Measurements from ENCODE around the gene UNC50. TPM values are rescaled to one million over a fixed set of nuclear protein-coding genes. Genes with fewer than 3 reads are reported as not detected.

Gene UNC50
- total and polyA plus RNA-seq, 12 donors, result 21.3 to 58.4 (median 25.6) TPM

DNA sequence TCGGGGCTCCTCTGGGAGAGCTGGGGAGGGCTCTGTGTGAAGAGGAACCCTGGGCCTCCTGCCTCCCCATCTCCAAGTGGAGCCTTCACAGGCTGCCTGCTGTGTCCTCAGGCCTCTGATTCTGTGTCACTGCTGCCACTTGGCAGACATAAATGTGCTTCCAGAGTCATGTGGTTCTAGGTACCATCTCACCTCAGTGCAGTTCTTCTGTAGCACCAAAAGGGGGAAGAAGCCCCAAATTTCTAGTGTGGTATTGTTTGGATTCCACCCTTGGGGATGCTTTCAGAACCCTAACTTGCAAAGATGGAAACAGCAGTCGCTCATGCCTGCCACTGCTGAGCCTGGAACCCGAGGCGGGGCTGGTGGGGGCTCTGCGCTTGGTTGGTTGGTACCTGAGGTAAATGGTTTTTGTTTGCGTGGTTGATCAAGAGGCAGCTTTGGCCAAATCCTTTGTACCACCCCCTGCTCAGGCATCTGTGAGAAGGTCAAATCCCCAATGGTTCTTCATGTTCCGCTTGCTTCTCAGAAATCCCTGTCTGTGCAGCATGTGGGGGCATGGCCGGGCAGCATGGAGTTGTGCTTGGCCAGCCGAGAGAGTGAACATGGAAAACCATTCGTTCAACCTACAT is 27.6 kb upstream of the UNC50 start:
- ATAC-seq (no peak), DNase-seq (no peak)
- peaks cover 0 to 11% (median 0%) of the 10 kb centered on the region in 9 donors for H3K4me1 ChIP-seq
- no peak overlapping the region for H3K27ac ChIP-seq
- no peak overlapping the region for H3K4me3 ChIP-seq
- peaks cover 0 to 100% (median 17%) of the 10 kb centered on the region in 9 donors for H3K36me3 ChIP-seq
- intact Hi-C loops (cut with DNase I), result no loop called here
- TF ChIP-seq, protein P1, sequence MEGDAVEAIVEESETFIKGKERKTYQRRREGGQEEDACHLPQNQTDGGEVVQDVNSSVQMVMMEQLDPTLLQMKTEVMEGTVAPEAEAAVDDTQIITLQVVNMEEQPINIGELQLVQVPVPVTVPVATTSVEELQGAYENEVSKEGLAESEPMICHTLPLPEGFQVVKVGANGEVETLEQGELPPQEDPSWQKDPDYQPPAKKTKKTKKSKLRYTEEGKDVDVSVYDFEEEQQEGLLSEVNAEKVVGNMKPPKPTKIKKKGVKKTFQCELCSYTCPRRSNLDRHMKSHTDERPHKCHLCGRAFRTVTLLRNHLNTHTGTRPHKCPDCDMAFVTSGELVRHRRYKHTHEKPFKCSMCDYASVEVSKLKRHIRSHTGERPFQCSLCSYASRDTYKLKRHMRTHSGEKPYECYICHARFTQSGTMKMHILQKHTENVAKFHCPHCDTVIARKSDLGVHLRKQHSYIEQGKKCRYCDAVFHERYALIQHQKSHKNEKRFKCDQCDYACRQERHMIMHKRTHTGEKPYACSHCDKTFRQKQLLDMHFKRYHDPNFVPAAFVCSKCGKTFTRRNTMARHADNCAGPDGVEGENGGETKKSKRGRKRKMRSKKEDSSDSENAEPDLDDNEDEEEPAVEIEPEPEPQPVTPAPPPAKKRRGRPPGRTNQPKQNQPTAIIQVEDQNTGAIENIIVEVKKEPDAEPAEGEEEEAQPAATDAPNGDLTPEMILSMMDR (IDR thresholded peaks at IDR 0.05), result no peak
- H3K27me3 ChIP-seq, result no peaks in the 10 kb centered on the region
- H3K9me3 ChIP-seq, result no peaks in the 10 kb centered on the region
- WGBS, 2 donors, result 93 to 94% methylated on average over 10 of the region's 10 CpGs

DNA sequence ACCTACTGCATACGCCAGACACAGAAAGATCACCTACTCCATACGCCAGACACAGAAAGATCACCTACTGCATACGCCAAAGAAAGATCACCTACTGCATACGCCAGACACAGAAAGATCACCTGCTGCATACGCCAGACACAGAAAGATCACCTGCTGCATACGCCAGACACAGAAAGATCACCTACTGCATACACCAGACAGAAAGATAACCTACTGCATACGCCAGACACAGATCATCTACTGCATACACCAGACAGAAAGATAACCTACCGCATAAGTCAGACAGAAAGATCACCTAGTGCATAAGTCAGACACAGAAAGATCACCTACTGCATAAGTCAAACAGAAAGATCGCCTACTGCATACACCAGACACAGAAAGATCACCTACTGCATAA is 25.9 kb upstream of the UNC50 start:
- TF ChIP-seq, protein P1 (IDR thresholded peaks at IDR 0.05), result no peak
- Histone ChIP-seq H3K27me3 (no peaks in the 10 kb centered on the region), H3K36me3 (peaks cover 0 to 99% (median 22%) of the 10 kb centered on the region in 9 donors), H3K27ac (no peak overlapping the region), H3K9me3 (no peaks in the 10 kb centered on the region), H3K4me3 (no peak overlapping the region), H3K4me1 (peaks cover 0 to 9% (median 0%) of the 10 kb centered on the region in 9 donors)
- ATAC-seq, result no peak
- WGBS, 2 donors, result 96 to 98% methylated on average over 9 of the region's 9 CpGs
- intact Hi-C loops (cut with DNase I), result no loop called here
- DNase-seq, result no peak

- H3K4me1 ChIP-seq, result peaks cover 0 to 9% (median 0%) of the 10 kb centered on the region in 9 donors
- TF ChIP-seq, protein P1 (IDR thresholded peaks at IDR 0.05), result no peak
- ATAC-seq (no peak), DNase-seq (no peak)
- no peak overlapping the region for H3K27ac ChIP-seq
- intact Hi-C loops (cut with DNase I), result no loop called here
- no peak overlapping the region for H3K4me3 ChIP-seq
- no peaks in the 10 kb centered on the region for H3K9me3 ChIP-seq
- no peaks in the 10 kb centered on the region for H3K27me3 ChIP-seq
- H3K36me3 ChIP-seq, result peaks cover 0 to 99% (median 19%) of the 10 kb centered on the region in 9 donors
- WGBS, 2 donors, result 95 to 97% methylated on average over 7 of the region's 7 CpGs
These were observed 25.1 kb upstream of the UNC50 start for GRCh38 chr2:98583276-98583675.

- no peak for DNase-seq
- H3K9me3 ChIP-seq, result no peaks in the 10 kb centered on the region
- H3K4me1 ChIP-seq, result peaks cover 0 to 9% (median 0%) of the 10 kb centered on the region in 9 donors
- no peaks in the 10 kb centered on the region for H3K27me3 ChIP-seq
- peak in 1 of 8 donors; percentile 59 for ATAC-seq
- H3K27ac ChIP-seq, result no peak overlapping the region
- intact Hi-C loops (cut with DNase I), result no loop called here
- TF ChIP-seq, protein P1 (IDR thresholded peaks at IDR 0.05), result no peak
- no peak overlapping the region for H3K4me3 ChIP-seq
- 83 to 86% methylated on average over 10 of the region's 10 CpGs for WGBS, 2 donors
- peaks cover 0 to 98% (median 13%) of the 10 kb centered on the region in 9 donors for H3K36me3 ChIP-seq
These were observed 24.4 kb upstream of the UNC50 start for GRCh38 chr2:98583816-98584618.
